CD4-positive, alpha-beta memory T cell (primary cell): ENCODE measurements around the gene PRPF31. TPM values are rescaled to one million over a fixed set of nuclear protein-coding genes. Genes with fewer than 3 reads are reported as not detected.

Experiments used
- CTCF ChIA-PET: fragments of 350-600 bp; sonication (Branson Sonifier 250); formaldehyde crosslinking; loops from one replicate; lab custom pipeline; 2021; ENCODE audit warnings: inconsistent platforms; ENCODE audit not compliant: partially characterized antibody; lab: Charles Lee
- POLR2A ChIA-PET: fragments of 350-600 bp; sonication (Branson Sonifier 250); formaldehyde crosslinking; loops from one replicate; lab custom pipeline; 2021; ENCODE audit not compliant: partially characterized antibody; lab: Charles Lee
- DNase-seq, 5 donors: peaks; one replicate each; pipeline versions ENCODE4 v3.0.0 to v3.0.0-alpha.2; 2020 to 2022; ENCODE audit warnings: mixed read lengths in 1 of 5
- H3K27ac ChIP-seq: one replicate; pipeline ENCODE4 v1.7.0; 2013; ENCODE audit warnings: low read depth, low read length
- H3K27me3 ChIP-seq: 2 replicates; pipeline ENCODE4 v1.7.0; 2013; ENCODE audit warnings: mild to moderate bottlenecking, low read length, moderate library complexity; ENCODE audit not compliant: insufficient read depth
- H3K36me3 ChIP-seq: 2 replicates; pipeline ENCODE4 v1.7.0; 2013; ENCODE audit warnings: mild to moderate bottlenecking, low read length, moderate library complexity; ENCODE audit not compliant: insufficient read depth
- H3K4me1 ChIP-seq: 2 replicates; pipeline ENCODE4 v1.7.0; 2013; ENCODE audit warnings: mild to moderate bottlenecking, low read length, moderate library complexity; ENCODE audit not compliant: insufficient read depth
- H3K4me3 ChIP-seq, 2 donors: one replicate each; pipeline ENCODE4 v1.7.0; 2013; ENCODE audit warnings: low read length in 2 of 2, mild to moderate bottlenecking in 1 of 2
- H3K9me3 ChIP-seq, 2 donors: one replicate each; pipeline ENCODE4 v1.7.0; 2013; ENCODE audit warnings: low read length in 2 of 2, control low read depth in 1 of 2; ENCODE audit not compliant: control insufficient read depth in 1 of 2
- H3K27ac Mint-ChIP-seq, 7 donors: one replicate each; pipeline ENCODE4 v1.8.0; 2020 to 2021; ENCODE audit warnings: mixed read lengths in 7 of 7, mild to moderate bottlenecking in 6 of 7, inconsistent platforms in 3 of 7, moderate library complexity in 3 of 7
- H3K27me3 Mint-ChIP-seq, 2 donors: one replicate each; pipeline ENCODE4 v1.8.0; 2020 to 2021; ENCODE audit warnings: mixed read lengths in 2 of 2
- H3K36me3 Mint-ChIP-seq, 2 donors: one replicate each; pipeline ENCODE4 v1.8.0; 2020 to 2021; ENCODE audit warnings: mixed read lengths in 2 of 2, inconsistent platforms in 1 of 2, mild to moderate bottlenecking in 1 of 2
- H3K4me1 Mint-ChIP-seq, 4 donors: one replicate each; pipeline ENCODE4 v1.8.0; 2020 to 2021; ENCODE audit warnings: mixed read lengths in 4 of 4, mild to moderate bottlenecking in 1 of 4
- H3K4me3 Mint-ChIP-seq, 8 donors: one replicate each; pipeline ENCODE4 v1.8.0; 2020 to 2021; ENCODE audit warnings: mixed read lengths in 8 of 8, mild to moderate bottlenecking in 7 of 8, moderate library complexity in 6 of 8, inconsistent platforms in 3 of 8
- H3K9me3 Mint-ChIP-seq, 8 donors: one replicate each; pipeline ENCODE4 v1.8.0; 2020 to 2021; ENCODE audit warnings: mixed read lengths in 8 of 8, mild to moderate bottlenecking in 5 of 8, inconsistent platforms in 3 of 8, moderate library complexity in 1 of 8
- intact Hi-C: fragments of 100-400 bp; cut with micrococcal nuclease; formaldehyde crosslinking; loops from one replicate; pipeline ENCODE4 v1.15.1; 2023
- polyA plus RNA-seq, 2 donors: library from polyadenylated mRNA; unstranded; fragments of 300-500 nt; fragmentation: Illumina TruSeq; gene quantifications; one replicate each; pipeline ENCODE4 v1.2.3, GENCODE V29; 2021
- total RNA-seq, 2 experiments: library from RNA; stranded (reverse); gene quantifications; one replicate each; pipeline ENCODE4 v1.2.3, GENCODE V29; 2021

Gene PRPF31
- total and polyA plus RNA-seq, 4 experiments from 2014 or later, result 73.0 to 80.0 (median 78.3) TPM

- Mint-ChIP-seq H3K27me3 (no peaks in the 10 kb centered on the region), H3K9me3 (no peaks in the 10 kb centered on the region), H3K4me1 (peaks cover 0 to 8% (median under 1%) of the 10 kb centered on the region in 4 donors), H3K4me3 (no peak within 1 kb of the TSS), H3K36me3 (peaks cover 0 to 2% of the 10 kb centered on the region in 2 donors), H3K27ac (peak within 1 kb of the TSS in 4 of 7 donors; percentile 12 to 53 (median 34))
- intact Hi-C loops, result no loop called here
- ChIA-PET CTCF (interaction anchor here (1.2 to 2.6 kb wide), 2 partner anchors 17 to 93 kb away, joined by 5 to 11 read pairs; partner anchors contain the start of gene MBOAT7), POLR2A (interaction anchor here (0.9 to 2.4 kb wide), 5 partner anchors 13 to 35 kb away, joined by 3 to 9 read pairs (median 6); partner anchors contain the start of genes CNOT3, LENG1, MBOAT7 and TSEN34)
- Histone ChIP-seq H3K4me1 (peaks cover 9% of the 10 kb centered on the region), H3K27me3 (no peaks in the 10 kb centered on the region), H3K27ac (no peak within 1 kb of the TSS), H3K36me3 (peaks cover 3% of the 10 kb centered on the region), H3K4me3 (no peak within 1 kb of the TSS), H3K9me3 (no peaks in the 10 kb centered on the region)
- no peak for DNase-seq
These were observed 57.2 kb downstream of the PRPF31 start, which contains the start of gene TMC4 for GRCh38 chr19:54172471-54173358. TSS of gene TMC4 (minus strand) at chr19:54173160. CDS start at chr19:54173117, 43 bp downstream.

- Histone ChIP-seq H3K27me3 (no peaks in the 10 kb centered on the region), H3K27ac (no peak overlapping the region), H3K36me3 (peaks cover 3% of the 10 kb centered on the region), H3K4me3 (no peak overlapping the region), H3K9me3 (no peaks in the 10 kb centered on the region), H3K4me1 (peaks cover 5% of the 10 kb centered on the region)
- intact Hi-C loops, result no loop called here
- no peak for DNase-seq
- Mint-ChIP-seq H3K4me1 (peaks cover 0 to 6% (median 2%) of the 10 kb centered on the region in 4 donors), H3K27ac (no peak overlapping the region), H3K27me3 (no peaks in the 10 kb centered on the region), H3K4me3 (no peak overlapping the region), H3K9me3 (no peaks in the 10 kb centered on the region), H3K36me3 (peaks cover 3% of the 10 kb centered on the region in 2 donors)
- CTCF ChIA-PET, result interaction anchor here (1.2 to 2.6 kb wide), 2 partner anchors 16 to 93 kb away, joined by 5 to 11 read pairs; partner anchors contain the start of gene MBOAT7
- POLR2A ChIA-PET, result interaction anchor here (0.9 to 2.4 kb wide), 6 partner anchors 13 to 36 kb away, joined by 3 to 9 read pairs (median 4); partner anchors contain the start of genes CNOT3, LENG1, MBOAT7 and TSEN34
These were observed 57.8 kb downstream of the PRPF31 start for GRCh38 chr19:54173359-54173699.

GRCh38 chr19:54173951-54174834 lies 58.6 kb downstream of the PRPF31 start:
- no peaks in the 10 kb centered on the region for H3K27me3 ChIP-seq

GRCh38 chr19:54178581-54179261 lies 63.2 kb downstream of the PRPF31 start:
- peak overlapping the region in 1 of 7 donors; percentile 37 for H3K27ac Mint-ChIP-seq
- ChIA-PET POLR2A (interaction anchor here (1.0 kb wide), 1 partner anchor 11 kb away, joined by 3 read pairs; the partner anchor contains the start of gene MBOAT7), CTCF (no interaction called here)
- peak in 2 of 5 donors; percentile 35 to 37 for DNase-seq
- peaks cover 9 to 10% of the 10 kb centered on the region in 2 donors for H3K36me3 Mint-ChIP-seq
- H3K4me3 Mint-ChIP-seq, result no peak overlapping the region
- intact Hi-C loops, result no loop called here
- H3K9me3 Mint-ChIP-seq, result no peaks in the 10 kb centered on the region
- Histone ChIP-seq H3K4me3 (no peak overlapping the region), H3K27me3 (no peaks in the 10 kb centered on the region), H3K27ac (no peak overlapping the region), H3K4me1 (no peaks in the 10 kb centered on the region), H3K9me3 (no peaks in the 10 kb centered on the region), H3K36me3 (peaks cover 6% of the 10 kb centered on the region)
- peaks cover 0 to 3% (median 0%) of the 10 kb centered on the region in 4 donors for H3K4me1 Mint-ChIP-seq
- no peaks in the 10 kb centered on the region for H3K27me3 Mint-ChIP-seq

More at GRCh38 chr19:54173951-54174834, 58.6 kb downstream of the PRPF31 start:
- no peak overlapping the region for H3K27ac ChIP-seq
- CTCF ChIA-PET, result interaction anchor here (1.2 to 2.6 kb wide), 2 partner anchors 15 to 92 kb away, joined by 5 to 11 read pairs; partner anchors contain the start of gene MBOAT7
- H3K4me3 Mint-ChIP-seq, result no peak overlapping the region
- no peaks in the 10 kb centered on the region for H3K9me3 ChIP-seq
- H3K27ac Mint-ChIP-seq, result peak overlapping the region in 1 of 7 donors; percentile 53
- no peaks in the 10 kb centered on the region for H3K9me3 Mint-ChIP-seq
- intact Hi-C loops, result no loop called here
- peaks cover 0 to 5% (median 2%) of the 10 kb centered on the region in 4 donors for H3K4me1 Mint-ChIP-seq
- peaks cover 6% of the 10 kb centered on the region for H3K36me3 ChIP-seq
- H3K36me3 Mint-ChIP-seq, result peaks cover 4 to 7% of the 10 kb centered on the region in 2 donors
- no peaks in the 10 kb centered on the region for H3K27me3 Mint-ChIP-seq
- POLR2A ChIA-PET, result interaction anchor here (1.0 to 2.4 kb wide), 5 partner anchors 13 to 37 kb away, joined by 3 to 9 read pairs (median 6); partner anchors contain the start of genes CNOT3, LENG1 and MBOAT7
- H3K4me1 ChIP-seq, result peaks cover 3% of the 10 kb centered on the region
- no peak overlapping the region for H3K4me3 ChIP-seq
- no peak for DNase-seq

- peaks cover 11 to 16% of the 10 kb centered on the region in 2 donors for H3K36me3 Mint-ChIP-seq
- Histone ChIP-seq H3K4me1 (no peaks in the 10 kb centered on the region), H3K36me3 (peaks cover 6% of the 10 kb centered on the region), H3K27me3 (no peaks in the 10 kb centered on the region), H3K9me3 (no peaks in the 10 kb centered on the region), H3K4me3 (no peak overlapping the region), H3K27ac (no peak overlapping the region)
- H3K27me3 Mint-ChIP-seq, result no peaks in the 10 kb centered on the region
- peaks cover 0 to 4% (median 0%) of the 10 kb centered on the region in 4 donors for H3K4me1 Mint-ChIP-seq
- H3K4me3 Mint-ChIP-seq, result no peak overlapping the region
- H3K9me3 Mint-ChIP-seq, result no peaks in the 10 kb centered on the region
- CTCF ChIA-PET, result no interaction called here
- POLR2A ChIA-PET, result no interaction called here
- DNase-seq, result no peak
- H3K27ac Mint-ChIP-seq, result peak overlapping the region in 1 of 7 donors; percentile 22
- intact Hi-C loops, result no loop called here
These were observed 63.8 kb downstream of the PRPF31 start for GRCh38 chr19:54179262-54179852.

- no peak overlapping the region for H3K27ac ChIP-seq
- Mint-ChIP-seq H3K36me3 (peaks cover 11 to 16% of the 10 kb centered on the region in 2 donors), H3K27me3 (no peaks in the 10 kb centered on the region), H3K27ac (no peak overlapping the region), H3K4me1 (peaks cover 0 to 4% (median 0%) of the 10 kb centered on the region in 4 donors), H3K9me3 (no peaks in the 10 kb centered on the region), H3K4me3 (no peak overlapping the region)
- no peak overlapping the region for H3K4me3 ChIP-seq
- H3K9me3 ChIP-seq, result no peaks in the 10 kb centered on the region
- no peak for DNase-seq
- POLR2A ChIA-PET, result interaction anchor here (0.6 kb wide), 1 partner anchor 68 kb away, joined by 3 read pairs; no protein-coding TSS in a partner anchor
- H3K36me3 ChIP-seq, result peaks cover 6% of the 10 kb centered on the region
- no peaks in the 10 kb centered on the region for H3K4me1 ChIP-seq
- no peaks in the 10 kb centered on the region for H3K27me3 ChIP-seq
- intact Hi-C loops, result no loop called here
- CTCF ChIA-PET, result no interaction called here
These were observed 64.4 kb downstream of the PRPF31 start for GRCh38 chr19:54179921-54180461.
